GM23338 (cell line): Measurements from ENCODE around the gene PCDHGA8. TPM values are rescaled to one million over a fixed set of nuclear protein-coding genes. Genes with fewer than 3 reads are reported as not detected.
A peak's percentile ranks its signal among the peaks of the same experiment; 100 is the strongest.
"Not testable (repeated sequence)": the region's sequence is repeated elsewhere in the genome, so short reads cannot be mapped to it uniquely, and the experiment has no call there.

ENCODE experiments used
- ATAC-seq: fragments of 200-7000 bp; cut with Tn5 transposase; 3 replicates; pipeline ENCODE4 v1.9.1; 2020
- DNase-seq: peaks from one replicate; pipeline ENCODE4 v3.0.0-alpha.2; 2015; ENCODE audit warnings: low spot score
- H2AFZ ChIP-seq: fragments of 200-600 bp; sonication (generic); 2 replicates; pipeline ENCODE4 v1.8.0; 2016; ENCODE audit warnings: antibody characterized with exemption, mild to moderate bottlenecking, moderate library complexity
- H3F3A ChIP-seq: fragments of 200-600 bp; sonication (generic); replicated peaks from 2 replicates; pipeline ENCODE4 v1.8.0; 2017; ENCODE audit warnings: antibody characterized with exemption, mixed run types, low read depth
- H3K27ac ChIP-seq: fragments of 200-600 bp; sonication (generic); 2 replicates; pipeline ENCODE4 v1.6.1; 2016; ENCODE audit warnings: low read depth
- H3K27me3 ChIP-seq: fragments of 200-600 bp; sonication (generic); 2 replicates; pipeline ENCODE4 v1.8.0; 2016; ENCODE audit warnings: mild to moderate bottlenecking, mixed run types, moderate library complexity; ENCODE audit not compliant: insufficient read depth
- H3K36me3 ChIP-seq: fragments of 200-600 bp; sonication (generic); 2 replicates; pipeline ENCODE4 v1.8.0; 2016; ENCODE audit warnings: mild to moderate bottlenecking; ENCODE audit not compliant: insufficient read depth
- H3K4me1 ChIP-seq: fragments of 200-600 bp; sonication (generic); 2 replicates; pipeline ENCODE4 v1.8.0; 2016; ENCODE audit warnings: mild to moderate bottlenecking, moderate library complexity; ENCODE audit not compliant: insufficient read depth
- H3K4me2 ChIP-seq: fragments of 200-600 bp; sonication (generic); 2 replicates; pipeline ENCODE4 v1.7.1; 2017; ENCODE audit warnings: mixed run types
- H3K4me3 ChIP-seq: fragments of 200-600 bp; sonication (generic); 2 replicates; pipeline ENCODE4 v1.6.1; 2016; ENCODE audit warnings: mixed run types
- H3K79me2 ChIP-seq: fragments of 200-600 bp; sonication (generic); replicated peaks from 2 replicates; pipeline ENCODE4 v1.8.0; 2017; ENCODE audit warnings: mild to moderate bottlenecking; ENCODE audit not compliant: insufficient read depth
- H3K9me2 ChIP-seq: fragments of 200-600 bp; sonication (generic); 2 replicates; pipeline ENCODE4 v1.8.0; 2017; ENCODE audit not compliant: insufficient read depth
- H4K20me1 ChIP-seq: fragments of 200-600 bp; sonication (generic); replicated peaks from 2 replicates; pipeline ENCODE4 v1.8.0; 2017; ENCODE audit warnings: mild to moderate bottlenecking; ENCODE audit not compliant: insufficient read depth
- H3K27ac Mint-ChIP-seq: 2 replicates; pipeline ENCODE4 v1.8.0; 2020; ENCODE audit warnings: inconsistent platforms, mild to moderate bottlenecking, moderate library complexity, mixed read lengths
- H3K27me3 Mint-ChIP-seq: 3 replicates; pipeline ENCODE4 v1.8.0; 2022; ENCODE audit warnings: low read depth, mild to moderate bottlenecking, moderate library complexity, mixed read lengths, inconsistent platforms; ENCODE audit not compliant: insufficient read depth, poor library complexity
- H3K36me3 Mint-ChIP-seq: 3 replicates; pipeline ENCODE4 v1.8.0; 2021; ENCODE audit warnings: low read depth, mild to moderate bottlenecking, inconsistent platforms, moderate library complexity, mixed read lengths
- H3K4me1 Mint-ChIP-seq: 3 replicates; pipeline ENCODE4 v1.8.0; 2020; ENCODE audit warnings: mild to moderate bottlenecking, inconsistent platforms, mixed read lengths
- H3K4me3 Mint-ChIP-seq: 3 replicates; pipeline ENCODE4 v1.8.0; 2021; ENCODE audit warnings: moderate library complexity, mild to moderate bottlenecking, inconsistent platforms, mixed read lengths
- H3K9me3 Mint-ChIP-seq: 3 replicates; pipeline ENCODE4 v1.8.0; 2020; ENCODE audit warnings: moderate library complexity, mild to moderate bottlenecking, inconsistent platforms, mixed read lengths
- CREB1 ChIP-seq: fragments of 250-450 bp; sonication (Bioruptor Pico); IDR thresholded peaks from 2 replicates; pipeline ENCODE4 v1.5.0; 2020; ENCODE audit warnings: low read depth, mild to moderate bottlenecking, moderate library complexity
- CTCF ChIP-seq, 2 experiments: fragments of 200-600 bp in 1 of 2; sonication (generic) in 1 of 2; conservative IDR thresholded peaks; 2 replicates each; pipeline versions ENCODE4 v1.5.1 to v1.6.1; 2016 to 2017; ENCODE audit warnings: antibody characterized with exemption in 2 of 2, low read depth in 2 of 2, mild to moderate bottlenecking in 2 of 2, moderate library complexity in 1 of 2
- POLR2AphosphoS5 ChIP-seq: IDR thresholded peaks from 2 replicates; pipeline ENCODE4 v1.6.1; 2016; ENCODE audit warnings: antibody characterized with exemption, low read depth
- REST ChIP-seq: IDR thresholded peaks from one replicate; pipeline ENCODE4 v1.6.1; 2018; ENCODE audit warnings: antibody characterized with exemption; ENCODE audit not compliant: unreplicated experiment
- STAT1 ChIP-seq: IDR thresholded peaks from one replicate; pipeline ENCODE4 v1.6.1; 2016; ENCODE audit warnings: antibody characterized with exemption; ENCODE audit not compliant: unreplicated experiment
- ZNF114 ChIP-seq: fragments of 250-450 bp; sonication (Bioruptor Pico); IDR thresholded peaks from 2 replicates; pipeline ENCODE4 v1.5.0; 2020; ENCODE audit warnings: mild to moderate bottlenecking, moderate library complexity
- polyA plus RNA-seq: library from polyadenylated mRNA; unstranded; fragments of >200 nt; fragmentation: Nextera tagmentation; extraction: Ambion mirVana; gene quantifications from 2 replicates; pipeline ENCODE4 v1.2.1, GENCODE V29; 2016
- total RNA-seq: library from RNA; depleted of rRNA; stranded (reverse); fragments of >200 nt; shearing (Covaris generic); gene quantifications from 2 replicates; pipeline ENCODE4 v1.2.3, GENCODE V29; 2014

PCDHGA8 gene
- total and polyA plus RNA-seq, 2 experiments from 2014 or later = 1.1 to 5.3 TPM

- TF ChIP-seq CREB1 (CRISPR knock-in tag) (no peak), CTCF (conservative IDR thresholded peaks at IDR 0.05; ENCODE audit: low read depth in 2 of 2) (no peak), ZNF114 (no peak), REST (no peak), STAT1 (no peak)
Observed at GRCh38 chr5:141384471-141385267, 7.8 kb upstream of the PCDHGA8 start (continued).

GRCh38 chr5:141387557-141388311 is 4.7 kb upstream of the PCDHGA8 start, which contains the start of gene PCDHGB4:
TSS of gene PCDHGB4 (plus strand) at chr5:141387698. CDS start at chr5:141387885, 187 bp downstream.
- not testable (repeated sequence) for H3K4me1 ChIP-seq, H3K27me3 Mint-ChIP-seq, H3K27me3 ChIP-seq, H3K36me3 ChIP-seq, H3K27ac ChIP-seq, H3F3A ChIP-seq, H2AFZ ChIP-seq, H3K27ac Mint-ChIP-seq, H3K9me2 ChIP-seq, H4K20me1 ChIP-seq, H3K4me1 Mint-ChIP-seq, H3K79me2 ChIP-seq
- Mint-ChIP-seq H3K36me3 (peaks cover 74% of the 10 kb centered on the region), H3K4me3 (peak within 1 kb of the TSS; percentile 72), H3K9me3 (peaks cover 89% of the 10 kb centered on the region)
- DNase-seq (peak; percentile 81), ATAC-seq (peak; percentile 92)
- H3K4me2 ChIP-seq = peak within 1 kb of the TSS; percentile 67
- TF ChIP-seq POLR2AphosphoS5 (peak; percentile 14; the same call in 1 of the 2 replicates), CTCF (conservative IDR thresholded peaks at IDR 0.05; ENCODE audit: low read depth in 2 of 2) (peak; percentile 72 to 75)
- H3K4me3 ChIP-seq = peak within 1 kb of the TSS; percentile 52
